Heart right ventricle (tissue), 16 donors: ENCODE results near the gene TSKS. TPM values are rescaled to one million over a fixed set of nuclear protein-coding genes. Genes with fewer than 3 reads are reported as not detected.
A peak's percentile ranks its signal among the peaks of the same experiment; 100 is the strongest.

Experiments
- ATAC-seq, 8 donors: fragments of 200-7000 bp; cut with Tn5 transposase; one replicate each; pipeline ENCODE4 v1.9.1; 2020; ENCODE audit warnings: mild to moderate bottlenecking in 8 of 8, moderate library complexity in 8 of 8, moderate number of reproducible peaks in 1 of 8
- DNase-seq, 2 donors: peaks; one replicate each; pipeline ENCODE4 v3.0.0-alpha.2; 2020
- H3K27ac ChIP-seq, 10 donors: fragments of 200-600 bp; sonication (generic) in 2 of 10; one replicate each; pipeline versions ENCODE4 v1.5.0 to v1.8.0; 2020 to 2022; ENCODE audit warnings: mild to moderate bottlenecking in 3 of 10
- H3K27me3 ChIP-seq, 7 donors: fragments of 200-600 bp; one replicate each; pipeline ENCODE4 v1.8.0; 2021 to 2022; ENCODE audit warnings: mild to moderate bottlenecking in 2 of 7
- H3K36me3 ChIP-seq, 9 donors: fragments of 200-600 bp; sonication (generic) in 1 of 9; one replicate each; pipeline versions ENCODE4 v1.5.0 to v1.8.0; 2020 to 2022; ENCODE audit warnings: mild to moderate bottlenecking in 2 of 9
- H3K4me1 ChIP-seq, 9 donors: fragments of 200-600 bp; sonication (generic) in 1 of 9; one replicate each; pipeline versions ENCODE4 v1.5.0 to v1.8.0; 2020 to 2022; ENCODE audit warnings: mild to moderate bottlenecking in 4 of 9
- H3K4me3 ChIP-seq, 10 donors: fragments of 200-600 bp; sonication (generic) in 2 of 10; one replicate each; pipeline versions ENCODE4 v1.5.0 to v1.8.0; 2020 to 2022; ENCODE audit warnings: mild to moderate bottlenecking in 7 of 10, moderate library complexity in 2 of 10
- H3K9me3 ChIP-seq, 11 donors: fragments of 200-600 bp in 10 of 11; sonication (generic) in 2 of 11; one replicate each; pipeline versions ENCODE4 v1.5.0 to v1.8.0; 2013 to 2022; ENCODE audit warnings: mild to moderate bottlenecking in 2 of 11, control low read depth in 1 of 11, moderate library complexity in 1 of 11
- CTCF ChIP-seq, 9 donors: fragments of 200-600 bp; sonication (generic) in 2 of 9; IDR thresholded peaks; one replicate each; pipeline versions ENCODE4 v1.5.0 to v1.8.0; 2021 to 2022; ENCODE audit warnings: antibody characterized with exemption in 9 of 9, mild to moderate bottlenecking in 5 of 9, moderate library complexity in 1 of 9
- WGBS, 2 donors: extraction: QIAGEN DNeasy Blood & Tissue Kit; methylation state at CpG; one replicate each; pipeline ENCODE4 v1.1.7; 2013; ENCODE audit warnings: inconsistent platforms in 1 of 2; 5-methylcytosine and 5-hydroxymethylcytosine counted together
- intact Hi-C, 10 donors: fragments of 100-400 bp; cut with DNase I; formaldehyde crosslinking; loops; one replicate each; pipeline versions ENCODE4 v1.11.1 to v1.14.2; 2022
- long read RNA-seq, 3 donors: library from polyadenylated mRNA; unstranded; transcript quantifications; one replicate each; pipeline ENCODE4 v2.0.0, GENCODE V29; 2020 to 2021
- polyA plus RNA-seq, 2 donors: library from polyadenylated mRNA; stranded (reverse); fragments of 200-250 nt; gene quantifications; one replicate each; pipeline ENCODE4 v1.2.3, GENCODE V29; 2013
- total RNA-seq, 10 donors: library from RNA; stranded (reverse); fragmentation: NEBNext Ultra II Directional in 3 of 10; extraction: Animal tissue kit (Norgen Biotek cat#: 25700) in 3 of 10; gene quantifications; one replicate each; pipeline versions ENCODE4 v1.2.1 to v1.2.4, GENCODE V29; 2021 to 2023
- donor health status: Arrhythmogenic right ventricular cardiomyopathy.
- donor health status: ischemic (EF 13 %, LVEDD 7.1; RV severe dilation, severe dysfunction).
- donor health status: healthy with polysubstance abuse.
- donor health status: DM: no; HTN: yes; CAD: no.
- donor health status: DM: no; HTN: no; CAD: no.
- donor health status: ischemic (EF 25% LVEDD 6.9; RV normal size, moderate dysfunction).
- donor health status: ischemic (EF 25% LVEDD 5.7; RV mildly dilated, moderate dysfunction).
- donor health status: healthy.
- donor health status: DM: yes; HTN: yes; CAD: no.
- donor health status: Ischemic cardiomyopathy.
- donor health status: ischemic (EF 35%, LVEDD 5.7; RV mildly dilated, moderate dysfunction).
- donor health status: nonischemic (EF 11% LVEDD 7.7; RV severe dilation, severe dysfunction).
- donor health status: DM: yes; HTN: yes; CAD: no.
- donor health status: PGD.
- donor health status: ischemic (EF 29% LVEDD 5.4; RV normal size, mild dysfunction).
- donor health status: nonischemic (EF 23%, LVEDD 6.1; RV moderate dilation, normal function).

Gene TSKS
- total RNA-seq (under 1 TPM in 8 of 10 donors, not detected in 2; 0.15 to 0.80 (median 0.36) TPM), polyA plus RNA-seq (1 to 10 TPM in 1 of 2 donors, under 1 TPM in 1; 0.64 to 3.4 TPM)
- long read RNA-seq, donor 1, result 0 reads
- long read RNA-seq, donor 2, result 0 reads
- long read RNA-seq, donor 3, result 0 reads

GRCh38 chr19:49763230-49763629 is at the start of gene TSKS:
Gene TSKS, minus strand, starts transcription at chr19:49763306. Its CDS starts 59 bp downstream, at chr19:49763247.
- WGBS, 2 donors, result 70 to 80% methylated on average over 6 of the region's 6 CpGs
- Histone ChIP-seq H3K4me1 (peaks cover 2 to 37% (median 21%) of the 10 kb centered on the region in 9 donors), H3K27ac (peak within 1 kb of the TSS in 8 of 10 donors; percentile 74 to 87 (median 80)), H3K36me3 (no peaks in the 10 kb centered on the region), H3K4me3 (no peak within 1 kb of the TSS), H3K27me3 (no peaks in the 10 kb centered on the region), H3K9me3 (no peaks in the 10 kb centered on the region)
- no peak for TF ChIP-seq CTCF (IDR thresholded peaks at IDR 0.05)
- DNase-seq (no peak), ATAC-seq (no peak)
- intact Hi-C loops, result no loop called here

GRCh38 chr19:49812452-49812996 is 49.4 kb upstream of the TSKS start:
- Histone ChIP-seq H3K4me1 (peaks cover 8 to 49% (median 28%) of the 10 kb centered on the region in 9 donors), H3K36me3 (peaks cover 0 to 5% (median 0%) of the 10 kb centered on the region in 9 donors), H3K4me3 (peak overlapping the region; percentile 42 to 86 (median 64)), H3K27me3 (no peaks in the 10 kb centered on the region), H3K9me3 (no peaks in the 10 kb centered on the region), H3K27ac (peak overlapping the region; percentile 79 to 95 (median 88))
- intact Hi-C loops, result loop anchor here in 4 of 10 donors (5.0 kb wide), 2 partner anchors 40 to 45 kb away; partner anchors contain the start of genes PTOV1 (in 3 of the 4) and AP2A1 (in 1 of the 4)
- no peak for DNase-seq
- WGBS, 2 donors, result 40 to 44% methylated on average over 11 of the region's 11 CpGs
- ATAC-seq, result no peak
- TF ChIP-seq CTCF (IDR thresholded peaks at IDR 0.05), result no peak

GRCh38 chr19:49811328-49811727 is 48.2 kb upstream of the TSKS start:
- H3K9me3 ChIP-seq, result no peaks in the 10 kb centered on the region
- H3K27me3 ChIP-seq, result no peaks in the 10 kb centered on the region
- H3K27ac ChIP-seq, result no peak overlapping the region
- no peak overlapping the region for H3K4me3 ChIP-seq
- H3K36me3 ChIP-seq, result peaks cover 0 to 16% (median 2%) of the 10 kb centered on the region in 9 donors
- H3K4me1 ChIP-seq, result peaks cover 8 to 43% (median 23%) of the 10 kb centered on the region in 9 donors
- no peak for DNase-seq
- no peak for TF ChIP-seq CTCF (IDR thresholded peaks at IDR 0.05)
- WGBS, 2 donors, result 93 to 94% methylated on average over 6 of the region's 6 CpGs
- no peak for ATAC-seq
- intact Hi-C loops, result loop anchor here in 4 of 10 donors (5.0 kb wide), 2 partner anchors 41 to 44 kb away; partner anchors contain the start of genes PTOV1 (in 3 of the 4) and AP2A1 (in 1 of the 4)

GRCh38 chr19:49809941-49810389 is 46.9 kb upstream of the TSKS start:
- no peak for TF ChIP-seq CTCF (IDR thresholded peaks at IDR 0.05)
- peak overlapping the region; percentile 72 to 89 (median 84) for H3K27ac ChIP-seq
- H3K9me3 ChIP-seq, result no peaks in the 10 kb centered on the region
- H3K27me3 ChIP-seq, result no peaks in the 10 kb centered on the region
- ATAC-seq (no peak), DNase-seq (no peak)
- intact Hi-C loops, result loop anchor here in 7 of 10 donors (5.0 to 10.0 kb wide), 3 partner anchors 42 to 125 kb away; partner anchors contain the start of genes AP2A1 (in 5 of the 7), PTOV1 (in 3 of the 7) and ADM5 (in 1 of the 7)
- peak overlapping the region in 9 of 10 donors; percentile 59 to 87 (median 85) for H3K4me3 ChIP-seq
- peaks cover 0 to 29% (median 9%) of the 10 kb centered on the region in 9 donors for H3K36me3 ChIP-seq
- peaks cover 8 to 43% (median 23%) of the 10 kb centered on the region in 9 donors for H3K4me1 ChIP-seq
- WGBS, 2 donors, result 86 to 96% methylated on average over 5 of the region's 5 CpGs
